PC-9 (cell line): ENCODE results near the gene CDC42.

ENCODE experiments used
- CTCF ChIP-seq: fragments of 200-600 bp; sonication (generic); conservative IDR thresholded peaks from 2 replicates; pipeline ENCODE4 v1.6.1; 2017; ENCODE audit warnings: mixed run types, antibody characterized with exemption, mild to moderate bottlenecking, moderate library complexity
- EZH2 ChIP-seq: fragments of 200-600 bp; sonication (generic); IDR thresholded peaks from 2 replicates; pipeline ENCODE4 v1.8.0; 2017; ENCODE audit warnings: antibody characterized with exemption, low read depth

DNA sequence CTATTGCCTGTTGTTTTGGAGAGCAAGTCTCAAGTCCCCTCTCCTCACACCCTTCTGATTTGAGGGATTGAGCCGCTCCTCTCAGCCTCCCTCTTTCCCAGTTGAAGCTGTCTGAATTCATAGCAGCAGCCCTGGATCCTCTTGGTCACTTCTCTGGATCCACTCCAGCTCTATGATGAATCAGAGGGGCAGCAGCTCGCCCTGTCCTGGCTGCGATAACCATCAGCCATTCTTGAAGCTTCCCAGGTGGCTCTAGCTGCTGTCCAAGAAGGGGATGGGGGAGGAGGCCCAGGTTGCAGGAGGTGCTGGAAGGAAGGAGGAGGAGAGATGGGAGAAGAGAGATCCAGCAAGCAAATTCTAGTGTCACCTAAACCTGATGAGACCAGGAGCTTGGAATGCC, 59.1 kb downstream of the CDC42 start:
- TF ChIP-seq EZH2 (no peak), CTCF (no peak)
